Measurements from ENCODE around the gene CLCF1.

The CLCF1 gene

DNA sequence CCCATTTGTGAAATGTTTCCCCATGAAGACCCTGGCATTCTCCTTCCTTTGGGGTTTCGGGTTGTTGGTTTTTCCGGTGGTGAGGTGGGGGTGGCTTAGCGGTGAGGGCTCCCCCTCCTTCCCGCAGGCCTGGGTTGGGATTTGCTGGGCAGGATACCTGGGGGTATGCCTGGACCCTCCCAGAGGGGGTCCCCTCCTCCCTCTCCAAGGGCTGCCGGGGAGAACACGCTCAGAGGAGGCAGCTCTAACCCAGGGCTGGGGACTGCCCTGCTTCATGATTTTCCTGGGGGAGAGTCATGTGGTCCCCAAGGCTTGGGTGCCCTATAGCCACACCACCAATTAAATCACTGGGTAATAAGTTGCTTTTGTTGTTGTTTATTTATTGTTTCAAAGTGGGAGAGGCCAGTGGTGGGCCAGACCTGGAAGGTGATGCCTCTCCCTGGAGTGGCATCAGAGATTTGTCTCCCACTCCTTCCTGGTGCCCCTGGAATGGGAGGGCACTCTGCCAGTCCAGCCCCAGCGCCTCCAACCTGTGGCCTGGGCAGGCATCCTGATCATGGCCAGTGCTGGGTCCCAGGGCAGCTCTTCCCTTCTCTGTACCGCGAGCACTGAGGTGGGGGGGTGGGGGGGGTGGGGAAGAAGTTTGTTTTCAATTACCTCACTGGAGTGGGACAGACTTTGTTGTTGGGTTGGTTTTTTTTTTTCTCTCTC lies 1.3 kb upstream of the CLCF1 start:
- TF ChIP-seq, protein P1, sequence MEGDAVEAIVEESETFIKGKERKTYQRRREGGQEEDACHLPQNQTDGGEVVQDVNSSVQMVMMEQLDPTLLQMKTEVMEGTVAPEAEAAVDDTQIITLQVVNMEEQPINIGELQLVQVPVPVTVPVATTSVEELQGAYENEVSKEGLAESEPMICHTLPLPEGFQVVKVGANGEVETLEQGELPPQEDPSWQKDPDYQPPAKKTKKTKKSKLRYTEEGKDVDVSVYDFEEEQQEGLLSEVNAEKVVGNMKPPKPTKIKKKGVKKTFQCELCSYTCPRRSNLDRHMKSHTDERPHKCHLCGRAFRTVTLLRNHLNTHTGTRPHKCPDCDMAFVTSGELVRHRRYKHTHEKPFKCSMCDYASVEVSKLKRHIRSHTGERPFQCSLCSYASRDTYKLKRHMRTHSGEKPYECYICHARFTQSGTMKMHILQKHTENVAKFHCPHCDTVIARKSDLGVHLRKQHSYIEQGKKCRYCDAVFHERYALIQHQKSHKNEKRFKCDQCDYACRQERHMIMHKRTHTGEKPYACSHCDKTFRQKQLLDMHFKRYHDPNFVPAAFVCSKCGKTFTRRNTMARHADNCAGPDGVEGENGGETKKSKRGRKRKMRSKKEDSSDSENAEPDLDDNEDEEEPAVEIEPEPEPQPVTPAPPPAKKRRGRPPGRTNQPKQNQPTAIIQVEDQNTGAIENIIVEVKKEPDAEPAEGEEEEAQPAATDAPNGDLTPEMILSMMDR (IDR thresholded peaks at IDR 0.05; ENCODE audit: low read depth, low read length), result no peak
- Histone ChIP-seq H3K36me3 (no peaks in the 10 kb centered on the region), H3K27ac (no peak overlapping the region), H3K4me3 (ENCODE audit: low read depth, low read length) (no peak overlapping the region), H3K9me3 (ENCODE audit: severe bottlenecking) (no peaks in the 10 kb centered on the region), H3K27me3 (ENCODE audit: insufficient read depth, low read depth, severe bottlenecking) (no peaks in the 10 kb centered on the region)
- DNase-seq, result no peak

DNA sequence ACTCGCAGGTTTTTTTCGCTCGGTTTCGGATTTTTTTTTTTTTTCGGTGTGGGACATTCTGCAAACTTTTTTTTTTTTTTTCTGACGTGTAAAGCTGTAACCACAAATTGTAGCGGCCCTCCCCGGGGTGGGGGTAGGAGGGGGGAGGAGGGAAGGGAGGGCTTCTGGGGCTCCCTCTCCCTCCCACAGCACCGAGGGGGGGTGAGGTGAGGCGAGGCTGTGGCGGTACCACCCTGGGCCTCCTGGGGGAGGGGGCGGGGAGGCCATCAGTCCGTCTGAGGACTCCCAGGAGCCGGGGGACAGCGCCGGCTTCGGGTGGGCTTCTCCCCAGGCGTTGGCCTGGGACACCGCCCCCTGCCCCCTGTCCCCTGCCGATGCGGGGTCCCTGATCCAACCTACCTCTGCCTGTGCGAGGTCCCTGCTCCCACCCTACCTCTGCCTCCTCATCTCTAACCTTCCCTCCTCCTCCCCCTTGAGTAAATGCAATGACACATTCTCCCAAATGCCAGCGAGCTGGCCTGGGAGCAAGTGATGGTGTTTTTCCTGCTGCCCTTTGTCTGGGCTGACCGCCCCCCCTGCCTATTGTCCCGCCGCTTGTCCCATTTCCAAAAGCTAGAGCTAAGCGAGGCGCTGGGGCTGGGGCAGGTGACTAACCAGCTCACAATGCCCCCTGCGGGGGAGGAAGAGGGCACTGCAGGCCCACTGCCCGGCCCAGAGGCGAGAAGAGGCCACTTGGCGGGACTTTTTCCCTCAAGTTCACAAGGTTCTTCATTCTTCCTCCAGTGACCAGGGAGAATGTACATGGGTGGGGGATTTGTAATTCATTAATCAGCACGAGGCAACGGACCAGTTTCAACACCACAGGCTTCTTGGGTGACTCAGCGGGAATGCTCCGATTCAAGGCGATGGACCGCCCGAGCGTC lies 511 bp upstream of the CLCF1 start:
- H3K36me3 ChIP-seq, result no peaks in the 10 kb centered on the region
- H3K4me3 ChIP-seq (ENCODE audit: low read depth, low read length), result peak overlapping the region; percentile 57
- peak overlapping the region; percentile 53; the same call in 1 of the 2 replicates for H3K27ac ChIP-seq
- no peaks in the 10 kb centered on the region for H3K27me3 ChIP-seq (ENCODE audit: insufficient read depth, low read depth, severe bottlenecking)
- TF ChIP-seq, protein P1 (IDR thresholded peaks at IDR 0.05; ENCODE audit: low read depth, low read length), result peak; percentile 77
- H3K9me3 ChIP-seq (ENCODE audit: severe bottlenecking), result no peaks in the 10 kb centered on the region
- DNase-seq, result peak; percentile 79

DNA sequence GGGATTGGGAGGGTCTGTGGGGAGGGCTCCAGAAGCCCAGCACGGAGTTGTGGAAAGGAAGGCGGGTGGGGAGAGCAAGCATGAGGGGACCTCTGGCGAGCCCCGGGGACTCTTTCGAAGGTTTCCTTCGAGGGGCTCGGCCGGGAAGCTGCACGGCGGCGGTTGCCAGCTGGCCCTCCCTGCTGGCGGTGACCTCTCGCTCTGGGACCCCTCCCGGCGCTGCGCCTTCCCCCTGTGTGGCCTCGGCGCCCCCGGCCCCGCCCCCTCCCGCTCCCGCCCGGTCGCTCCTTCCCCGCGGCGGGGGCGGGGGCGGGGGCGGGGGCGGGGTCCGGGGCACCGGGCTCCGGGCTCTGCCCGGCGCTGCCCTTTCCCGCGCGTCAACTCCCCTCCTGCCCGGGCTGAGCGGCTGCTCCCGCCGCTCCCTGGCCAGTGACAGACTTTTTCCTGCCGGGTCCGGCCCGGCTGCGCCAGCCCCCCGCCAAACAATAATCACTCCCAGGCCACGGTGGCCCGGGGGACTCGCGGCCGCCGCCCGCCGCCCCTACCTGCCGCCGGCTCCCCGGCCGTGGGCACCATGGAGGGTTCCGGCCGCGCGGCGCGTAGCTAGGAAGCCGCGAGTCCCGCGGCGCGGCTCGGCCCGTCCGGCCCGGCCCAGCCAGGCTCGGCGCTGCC lies 941 bp downstream of the CLCF1 start:
- peak; percentile 59 for DNase-seq
- H3K36me3 ChIP-seq, result no peaks in the 10 kb centered on the region
- no peaks in the 10 kb centered on the region for H3K9me3 ChIP-seq (ENCODE audit: severe bottlenecking)
- TF ChIP-seq, protein P1 (IDR thresholded peaks at IDR 0.05; ENCODE audit: low read depth, low read length), result no peak
- H3K4me3 ChIP-seq (ENCODE audit: low read depth, low read length), result peak overlapping the region; percentile 57
- no peaks in the 10 kb centered on the region for H3K27me3 ChIP-seq (ENCODE audit: insufficient read depth, low read depth, severe bottlenecking)
- peak overlapping the region; percentile 53 for H3K27ac ChIP-seq

DNA sequence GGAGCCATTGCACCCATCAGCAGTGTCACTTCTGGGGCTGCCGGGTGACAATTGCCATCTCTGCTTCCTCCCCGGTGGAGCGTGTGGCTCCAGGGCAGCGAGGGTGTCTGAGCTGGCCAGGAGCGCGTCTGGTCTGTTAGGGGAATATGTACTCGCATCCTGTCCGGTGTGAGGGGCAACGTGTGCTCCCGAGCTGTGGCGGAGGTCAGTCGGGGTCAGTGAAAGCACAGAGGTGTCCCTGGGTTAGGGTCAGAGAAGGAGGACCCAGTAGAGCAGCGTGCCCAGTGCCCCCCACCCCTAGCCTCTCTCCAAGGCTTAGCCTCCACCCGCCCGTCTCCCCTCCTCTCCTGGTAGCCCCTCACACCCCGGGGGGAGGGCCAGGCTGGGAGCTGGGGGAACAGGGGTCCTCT lies 1.5 kb downstream of the CLCF1 start:
- Histone ChIP-seq H3K36me3 (no peaks in the 10 kb centered on the region), H3K4me3 (ENCODE audit: low read depth, low read length) (peak overlapping the region; percentile 26), H3K9me3 (ENCODE audit: severe bottlenecking) (no peaks in the 10 kb centered on the region), H3K27me3 (ENCODE audit: insufficient read depth, low read depth, severe bottlenecking) (no peaks in the 10 kb centered on the region), H3K27ac (no peak overlapping the region; the same call in 1 of the 2 replicates)
- TF ChIP-seq, protein P1 (IDR thresholded peaks at IDR 0.05; ENCODE audit: low read depth, low read length), result no peak
- DNase-seq, result no peak

DNA sequence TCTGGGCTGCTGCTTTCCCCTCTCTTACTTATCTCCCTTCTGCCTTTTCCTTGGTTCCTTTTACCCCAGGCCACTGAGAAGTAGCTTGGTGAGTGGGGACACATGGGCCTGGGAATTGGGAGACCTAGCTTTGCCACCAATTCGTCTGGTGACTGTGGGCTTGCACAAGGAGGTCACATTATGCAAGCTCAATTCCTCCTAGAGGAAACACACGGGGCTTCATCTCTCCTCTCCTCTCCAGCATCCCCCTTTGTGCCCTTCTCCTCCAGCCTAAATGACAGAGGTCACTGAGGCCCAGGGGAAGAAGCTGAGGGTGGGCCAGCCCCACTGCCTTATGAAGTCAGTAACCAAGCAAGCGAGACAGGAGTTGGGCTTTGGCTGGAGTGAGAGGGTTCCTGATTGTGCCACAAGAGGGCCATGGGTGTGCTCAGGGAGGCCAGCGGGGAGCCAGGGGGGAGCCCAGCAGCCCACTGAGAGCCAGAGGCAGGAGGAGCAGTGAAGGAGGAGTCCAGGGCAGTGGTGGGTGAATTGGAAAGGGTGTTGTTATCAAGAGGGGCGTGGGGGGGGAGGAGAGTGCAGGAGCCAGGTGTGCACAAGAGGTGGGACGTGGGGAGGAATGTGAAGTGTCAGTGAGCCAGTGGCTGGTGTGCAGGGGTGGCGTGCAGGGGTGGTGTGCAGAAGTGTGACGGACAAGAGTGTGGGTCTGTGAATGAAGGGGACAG lies 2.0 kb downstream of the CLCF1 start:
- peak; percentile 62 for DNase-seq
- Histone ChIP-seq H3K27ac (no peak overlapping the region), H3K4me3 (ENCODE audit: low read depth, low read length) (no peak overlapping the region)

More for the DNA sequence above, 2.0 kb downstream of the CLCF1 start:
- Histone ChIP-seq H3K36me3 (no peaks in the 10 kb centered on the region), H3K27me3 (ENCODE audit: insufficient read depth, low read depth, severe bottlenecking) (no peaks in the 10 kb centered on the region), H3K9me3 (ENCODE audit: severe bottlenecking) (no peaks in the 10 kb centered on the region)
- TF ChIP-seq, protein P1 (IDR thresholded peaks at IDR 0.05; ENCODE audit: low read depth, low read length), result peak; percentile 61
